B cell (primary cell): ENCODE measurements around the gene NUDC. TPM values are rescaled to one million over a fixed set of nuclear protein-coding genes. Genes with fewer than 3 reads are reported as not detected.

Source experiments
- ATAC-seq: fragments of 200-7000 bp; cut with Tn5 transposase; one replicate; pipeline ENCODE4 v1.10.0; 2021; ENCODE audit warnings: low read depth, mild to moderate bottlenecking, moderate number of reproducible peaks, moderate library complexity
- CTCF ChIA-PET: fragments of 350-600 bp; sonication (Branson Sonifier 250); formaldehyde crosslinking; loops from one replicate; lab custom pipeline; 2021; ENCODE audit warnings: antibody characterized with exemption, inconsistent platforms; lab: Charles Lee
- POLR2A ChIA-PET: fragments of 350-600 bp; sonication (Branson Sonifier 250); formaldehyde crosslinking; loops from one replicate; lab custom pipeline; 2021; ENCODE audit warnings: antibody characterized with exemption; lab: Charles Lee
- DNase-seq: peaks from one replicate; pipeline ENCODE4 v3.0.0; 2013
- H2AFZ ChIP-seq: 2 replicates; pipeline ENCODE4 v1.6.1; 2012; ENCODE audit warnings: mild to moderate bottlenecking, low read depth, low read length; ENCODE audit not compliant: insufficient read depth, poor library complexity, severe bottlenecking
- H3K27ac ChIP-seq, 2 donors: 1 replicate in 1 of 2; 2 replicates in 1 of 2; pipeline ENCODE4 v1.5.1; 2012 to 2013; ENCODE audit warnings: low read length in 2 of 2, mild to moderate bottlenecking in 2 of 2, moderate library complexity in 1 of 2
- H3K27me3 ChIP-seq, 4 experiments: fragments of 200-600 bp in 1 of 4; sonication (generic) in 1 of 4; replicated peaks in 1 of 4; 1 replicate in 2 of 4; 2 replicates in 2 of 4; pipeline versions ENCODE4 v1.6.1 to v1.7.0; 2013 to 2016; ENCODE audit warnings: low read length in 3 of 4, mild to moderate bottlenecking in 2 of 4, mixed read lengths in 1 of 4, moderate library complexity in 1 of 4; ENCODE audit not compliant: insufficient read depth in 4 of 4, control insufficient read depth in 3 of 4; ENCODE audit errors: control extremely low read depth in 1 of 4
- H3K36me3 ChIP-seq, 2 experiments: replicated peaks in 1 of 2; 1 replicate in 1 of 2; 2 replicates in 1 of 2; pipeline versions ENCODE4 v1.6.1 to v1.7.1; 2013; ENCODE audit warnings: low read length in 1 of 2; ENCODE audit not compliant: insufficient read depth in 2 of 2, control insufficient read depth in 1 of 2; ENCODE audit errors: control extremely low read depth in 1 of 2, extremely low read depth in 1 of 2
- H3K4me1 ChIP-seq, 2 donors: fragments of 200-600 bp in 1 of 2; sonication (generic) in 1 of 2; 1 replicate in 1 of 2; 2 replicates in 1 of 2; pipeline versions ENCODE4 v1.5.1 to v1.6.1; 2013 to 2017; ENCODE audit warnings: low read length in 2 of 2; ENCODE audit not compliant: control insufficient read depth in 2 of 2, insufficient read depth in 2 of 2
- H3K4me2 ChIP-seq: replicated peaks from 2 replicates; pipeline ENCODE3; 2012; ENCODE audit warnings: mild to moderate bottlenecking, low read depth, low read length; ENCODE audit not compliant: poor library complexity, severe bottlenecking
- H3K4me3 ChIP-seq, 5 experiments: fragments of 200-600 bp in 1 of 5; sonication (generic) in 1 of 5; 1 replicate in 3 of 5; 2 replicates in 2 of 5; pipeline versions ENCODE4 v1.5.1 to v1.7.0; 2011 to 2016; ENCODE audit warnings: low read length in 4 of 5, mild to moderate bottlenecking in 4 of 5, low read depth in 2 of 5, control low read depth in 1 of 5, moderate library complexity in 1 of 5; ENCODE audit not compliant: insufficient read depth in 1 of 5; ENCODE audit errors: control extremely low read depth in 1 of 5, extremely low read depth in 1 of 5
- H3K79me2 ChIP-seq: fragments of 200-600 bp; sonication (generic); one replicate; pipeline ENCODE4 v1.6.0; 2016; ENCODE audit warnings: low read length; ENCODE audit not compliant: control insufficient read depth, insufficient read depth
- H3K9ac ChIP-seq: fragments of 200-600 bp; sonication (generic); 2 replicates; pipeline ENCODE4 v1.6.1; 2017; ENCODE audit warnings: mild to moderate bottlenecking, low read length, moderate library complexity
- H3K9me3 ChIP-seq, 3 donors: one replicate each; pipeline versions ENCODE4 v1.6.1 to v1.7.1; 2013; ENCODE audit warnings: low read length in 2 of 3; ENCODE audit not compliant: control insufficient read depth in 2 of 3, insufficient read depth in 1 of 3; ENCODE audit errors: control extremely low read depth in 1 of 3
- H4K20me1 ChIP-seq: 2 replicates; pipeline ENCODE4 v1.6.0; 2012; ENCODE audit warnings: mild to moderate bottlenecking, low read length; ENCODE audit not compliant: insufficient read depth, control insufficient read depth, poor library complexity, severe bottlenecking
- H3K27ac Mint-ChIP-seq: one replicate; pipeline ENCODE4 v1.8.0; 2021; ENCODE audit warnings: mixed read lengths
- H3K27me3 Mint-ChIP-seq: one replicate; pipeline ENCODE4 v1.8.0; 2021; ENCODE audit warnings: mixed read lengths
- H3K4me1 Mint-ChIP-seq: one replicate; pipeline ENCODE4 v1.8.0; 2021; ENCODE audit warnings: mixed read lengths
- H3K4me3 Mint-ChIP-seq: one replicate; pipeline ENCODE4 v1.8.0; 2021; ENCODE audit warnings: mixed read lengths
- H3K9me3 Mint-ChIP-seq: one replicate; pipeline ENCODE4 v1.8.0; 2022; ENCODE audit warnings: mixed read lengths; ENCODE audit not compliant: insufficient read depth
- EZH2 ChIP-seq: IDR thresholded peaks from 2 replicates; pipeline ENCODE4 v1.6.1; 2012; ENCODE audit warnings: borderline replicate concordance, low read depth, mild to moderate bottlenecking, moderate library complexity, low read length; ENCODE audit not compliant: insufficient read depth, poor library complexity, severe bottlenecking
- WGBS: methylation state at CpG from one replicate; pipeline ENCODE4 v1.1.5; 2013; ENCODE audit warnings: missing lambda C conversion rate; ENCODE audit not compliant: insufficient coverage; 5-methylcytosine and 5-hydroxymethylcytosine counted together
- intact Hi-C: fragments of 100-400 bp; cut with micrococcal nuclease; formaldehyde crosslinking; loops from one replicate; pipeline ENCODE4 v1.10.0; 2022
- polyA plus RNA-seq: library from polyadenylated mRNA; depleted of rRNA; stranded (reverse); fragments of >200 nt; gene quantifications from 2 replicates; pipeline ENCODE4 v1.2.3, GENCODE V29; 2012
- total RNA-seq, 2 donors: library from RNA; stranded (reverse); fragments of 120-200 nt in 1 of 2; gene quantifications; 1 replicate in 1 of 2; 2 replicates in 1 of 2; pipeline versions ENCODE4 v1.2.3 to v1.2.4, GENCODE V29; 2013 to 2022
- TF ChIP-seq, protein P1 (sequence below): fragments of 200-600 bp; IDR thresholded peaks from one replicate; pipeline ENCODE4 v1.8.0; 2022; ENCODE audit warnings: antibody characterized with exemption, mild to moderate bottlenecking

NUDC gene
- total and polyA plus RNA-seq, 2 donors (not counting 1 experiment from before 2014, with no cell fraction given) = 28.3 to 45.3 TPM

DNA sequence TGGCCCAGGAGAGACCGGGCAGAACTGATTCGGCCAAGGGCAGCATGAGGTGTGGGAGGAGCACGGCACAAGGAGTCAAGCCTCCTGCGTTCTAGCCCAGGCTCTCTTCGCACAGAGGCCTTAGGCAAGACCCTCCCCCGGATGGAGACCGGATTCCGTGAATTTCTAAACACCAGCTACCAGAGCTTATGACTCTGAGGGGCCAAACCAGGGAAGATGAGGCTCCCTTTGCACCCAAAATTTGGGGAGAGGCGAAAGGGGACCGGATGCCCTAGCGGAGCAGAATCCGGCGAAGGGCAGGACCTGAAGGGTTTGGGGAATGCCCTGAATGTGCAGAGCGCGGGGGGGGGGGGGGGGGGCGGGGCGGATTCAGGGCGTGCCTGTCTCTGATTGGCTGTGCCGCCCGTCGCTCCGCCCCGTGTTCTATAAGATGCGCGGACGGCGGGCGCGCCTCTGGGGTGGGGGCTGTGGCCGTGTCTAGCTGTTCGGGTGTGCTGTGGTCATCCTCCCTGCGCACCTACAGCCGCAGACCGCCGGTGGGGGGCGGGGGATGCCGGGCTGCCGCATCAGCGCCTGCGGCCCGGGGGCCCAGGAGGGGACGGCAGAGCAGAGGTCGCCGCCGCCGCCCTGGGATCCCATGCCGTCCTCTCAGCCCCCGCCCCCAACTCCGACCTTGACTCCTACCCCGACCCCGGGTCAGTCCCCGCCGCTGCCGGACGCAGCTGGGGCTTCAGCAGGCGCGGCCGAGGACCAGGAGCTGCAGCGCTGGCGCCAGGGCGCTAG, 71.9 kb downstream of the NUDC start, which contains the start of gene TRNP1:
Gene TRNP1, plus strand, starts transcription at position 456 of the 783 bp plus-strand sequence. Its CDS starts 95 bp downstream, at position 551.
- Histone ChIP-seq H3K27me3 (peaks cover 0 to 54% (median 30%) of the 10 kb centered on the region in 4 experiments), H3K36me3 (no peaks in the 10 kb centered on the region), H3K9ac (peak within 1 kb of the TSS; percentile 76), H3K4me2 (peak within 1 kb of the TSS; percentile 98), H3K4me1 (peaks cover 13 to 24% of the 10 kb centered on the region in 2 donors), H3K4me3 (peak within 1 kb of the TSS; percentile 11 to 75 (median 59)), H4K20me1 (no peaks in the 10 kb centered on the region), H3K79me2 (no peaks in the 10 kb centered on the region), H3K27ac (no peak within 1 kb of the TSS), H3K9me3 (peaks cover 0 to 13% (median 0%) of the 10 kb centered on the region in 3 donors), H2AFZ (peak within 1 kb of the TSS; percentile 86)
- intact Hi-C loops = no loop called here
- Mint-ChIP-seq H3K27me3 (peaks cover 41% of the 10 kb centered on the region), H3K4me3 (peak within 1 kb of the TSS; percentile 86), H3K27ac (peak within 1 kb of the TSS; percentile 32), H3K4me1 (peaks cover 15% of the 10 kb centered on the region), H3K9me3 (no peaks in the 10 kb centered on the region)
- ATAC-seq (peak; percentile 75), DNase-seq (peak; percentile 86)
- TF ChIP-seq EZH2 = no peak
- TF ChIP-seq, protein P1, sequence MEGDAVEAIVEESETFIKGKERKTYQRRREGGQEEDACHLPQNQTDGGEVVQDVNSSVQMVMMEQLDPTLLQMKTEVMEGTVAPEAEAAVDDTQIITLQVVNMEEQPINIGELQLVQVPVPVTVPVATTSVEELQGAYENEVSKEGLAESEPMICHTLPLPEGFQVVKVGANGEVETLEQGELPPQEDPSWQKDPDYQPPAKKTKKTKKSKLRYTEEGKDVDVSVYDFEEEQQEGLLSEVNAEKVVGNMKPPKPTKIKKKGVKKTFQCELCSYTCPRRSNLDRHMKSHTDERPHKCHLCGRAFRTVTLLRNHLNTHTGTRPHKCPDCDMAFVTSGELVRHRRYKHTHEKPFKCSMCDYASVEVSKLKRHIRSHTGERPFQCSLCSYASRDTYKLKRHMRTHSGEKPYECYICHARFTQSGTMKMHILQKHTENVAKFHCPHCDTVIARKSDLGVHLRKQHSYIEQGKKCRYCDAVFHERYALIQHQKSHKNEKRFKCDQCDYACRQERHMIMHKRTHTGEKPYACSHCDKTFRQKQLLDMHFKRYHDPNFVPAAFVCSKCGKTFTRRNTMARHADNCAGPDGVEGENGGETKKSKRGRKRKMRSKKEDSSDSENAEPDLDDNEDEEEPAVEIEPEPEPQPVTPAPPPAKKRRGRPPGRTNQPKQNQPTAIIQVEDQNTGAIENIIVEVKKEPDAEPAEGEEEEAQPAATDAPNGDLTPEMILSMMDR = no peak
- POLR2A ChIA-PET = no interaction called here
- CTCF ChIA-PET = interaction anchor here (0.7 to 7.4 kb wide), 4 partner anchors 9 to 1215 kb away, joined by 3 to 83 read pairs (median 4); no protein-coding TSS in a partner anchor
- under 1% methylated on average over 50 of the region's 61 CpGs for WGBS
